NB4 (cell line): ENCODE data around the gene GPC5.
A peak's percentile ranks its signal among the peaks of the same experiment; 100 is the strongest.

Experiments used
- DNase-seq: peaks from one replicate; pipeline ENCODE4 v3.0.0; 2010; ENCODE audit warnings: low read depth
- H3K4me3 ChIP-seq: one replicate; pipeline ENCODE4 v1.5.1; 2011; ENCODE audit warnings: mild to moderate bottlenecking, low read depth, low read length, moderate library complexity
- MAX ChIP-seq: IDR thresholded peaks from 2 replicates; pipeline ENCODE4 v1.6.1; 2011; ENCODE audit warnings: low read depth, low read length
- MYC ChIP-seq: IDR thresholded peaks from 2 replicates; pipeline ENCODE4 v1.6.1; 2011; ENCODE audit warnings: low read depth, low read length
- POLR2A ChIP-seq: IDR thresholded peaks from 2 replicates; pipeline ENCODE4 v1.6.1; 2011; ENCODE audit warnings: mild to moderate bottlenecking; ENCODE audit not compliant: insufficient read length; ENCODE audit errors: extremely low read depth
- TF ChIP-seq, protein P1 (sequence below): IDR thresholded peaks from one replicate; pipeline ENCODE4 v1.5.1; 2012; ENCODE audit warnings: low read depth, low read length

Gene GPC5

DNA sequence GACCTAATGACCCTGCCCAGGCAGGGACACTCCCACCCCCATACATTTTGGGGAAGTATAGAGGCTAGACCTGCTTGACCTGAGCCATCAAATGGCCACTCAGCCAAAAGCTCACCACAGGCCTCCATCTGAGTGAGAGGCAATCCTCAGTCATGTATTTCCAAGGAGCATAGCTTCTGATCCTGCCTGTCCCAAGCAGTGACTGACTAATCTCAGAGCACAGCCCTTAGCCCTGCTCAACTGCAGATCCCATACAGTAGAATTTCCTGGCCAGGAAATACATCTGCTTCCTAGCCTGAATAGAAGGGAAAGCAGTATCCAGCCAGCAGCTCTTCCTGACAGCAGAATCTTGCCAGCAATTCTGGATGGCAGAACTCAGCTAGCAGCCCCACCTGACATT lies 947.6 kb downstream of the GPC5 start:
- no peak overlapping the region for H3K4me3 ChIP-seq
- TF ChIP-seq MAX (no peak), MYC (no peak), POLR2A (no peak)
- TF ChIP-seq, protein P1, sequence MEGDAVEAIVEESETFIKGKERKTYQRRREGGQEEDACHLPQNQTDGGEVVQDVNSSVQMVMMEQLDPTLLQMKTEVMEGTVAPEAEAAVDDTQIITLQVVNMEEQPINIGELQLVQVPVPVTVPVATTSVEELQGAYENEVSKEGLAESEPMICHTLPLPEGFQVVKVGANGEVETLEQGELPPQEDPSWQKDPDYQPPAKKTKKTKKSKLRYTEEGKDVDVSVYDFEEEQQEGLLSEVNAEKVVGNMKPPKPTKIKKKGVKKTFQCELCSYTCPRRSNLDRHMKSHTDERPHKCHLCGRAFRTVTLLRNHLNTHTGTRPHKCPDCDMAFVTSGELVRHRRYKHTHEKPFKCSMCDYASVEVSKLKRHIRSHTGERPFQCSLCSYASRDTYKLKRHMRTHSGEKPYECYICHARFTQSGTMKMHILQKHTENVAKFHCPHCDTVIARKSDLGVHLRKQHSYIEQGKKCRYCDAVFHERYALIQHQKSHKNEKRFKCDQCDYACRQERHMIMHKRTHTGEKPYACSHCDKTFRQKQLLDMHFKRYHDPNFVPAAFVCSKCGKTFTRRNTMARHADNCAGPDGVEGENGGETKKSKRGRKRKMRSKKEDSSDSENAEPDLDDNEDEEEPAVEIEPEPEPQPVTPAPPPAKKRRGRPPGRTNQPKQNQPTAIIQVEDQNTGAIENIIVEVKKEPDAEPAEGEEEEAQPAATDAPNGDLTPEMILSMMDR: no peak
- no peak for DNase-seq

GRCh38 chr13:92354583-92354982 lies 956.2 kb downstream of the GPC5 start:
- DNase-seq: no peak
- no peak overlapping the region for H3K4me3 ChIP-seq
- TF ChIP-seq MAX (no peak), POLR2A (no peak), MYC (no peak)
- TF ChIP-seq, protein P1: no peak

GRCh38 chr13:92355213-92355612 lies 956.8 kb downstream of the GPC5 start:
- H3K4me3 ChIP-seq: no peak overlapping the region
- peak; percentile 31 for DNase-seq
- TF ChIP-seq MAX: no peak
- TF ChIP-seq, protein P1: peak; percentile 17
- TF ChIP-seq MYC: no peak

DNA sequence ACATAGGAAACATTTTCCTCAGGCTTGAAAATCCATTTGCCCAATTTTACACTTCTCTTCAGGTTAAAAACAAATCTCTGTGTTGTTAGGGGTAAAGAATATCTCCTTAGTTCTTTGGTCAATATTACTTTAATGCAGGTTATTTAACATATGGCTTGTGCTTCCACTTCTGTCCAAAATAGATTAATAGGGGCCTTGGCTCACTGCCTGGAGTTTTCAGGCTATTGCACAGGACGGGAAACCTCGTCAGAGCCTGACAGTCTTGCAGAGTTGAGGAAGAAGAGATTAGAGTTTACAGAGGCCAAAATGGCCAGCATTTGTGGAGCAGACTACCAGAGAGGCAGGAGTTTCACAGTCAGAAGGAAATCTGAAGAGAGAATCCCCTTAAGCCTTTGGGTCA lies 964.3 kb downstream of the GPC5 start:
- TF ChIP-seq, protein P1: no peak
- TF ChIP-seq POLR2A (no peak), MAX (no peak), MYC (no peak)
- DNase-seq: no peak
- no peak overlapping the region for H3K4me3 ChIP-seq

DNA sequence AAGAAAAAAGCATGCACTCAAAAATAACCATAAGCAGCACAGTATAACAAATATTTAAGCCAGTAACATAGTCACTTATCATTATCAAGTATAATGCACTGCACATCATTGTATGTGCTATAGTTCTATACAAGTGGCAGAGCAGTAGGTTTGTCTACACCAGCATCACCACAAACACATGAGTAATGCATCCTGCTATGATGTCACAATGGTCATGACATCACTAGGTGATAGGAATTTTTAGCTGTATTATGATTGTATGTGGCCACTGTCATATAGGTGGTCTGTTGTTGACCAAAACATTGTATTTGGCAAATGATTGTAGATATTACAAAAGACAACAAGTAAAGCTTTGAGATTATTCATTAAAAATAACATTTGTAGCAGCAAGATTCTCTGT lies 967.5 kb downstream of the GPC5 start:
- DNase-seq: no peak
- TF ChIP-seq MAX: no peak
- no peak for TF ChIP-seq POLR2A
- TF ChIP-seq, protein P1: no peak
- TF ChIP-seq MYC: no peak
- no peak overlapping the region for H3K4me3 ChIP-seq

- no peak for DNase-seq
- no peak overlapping the region for H3K4me3 ChIP-seq
- TF ChIP-seq MAX (no peak), MYC (no peak), POLR2A (no peak)
- TF ChIP-seq, protein P1: no peak
Measured at GRCh38 chr13:92377396-92377795, 979.0 kb downstream of the GPC5 start.
